ENCODE measurements around the gene NSRP1.
"Not testable (repeated sequence)": the region's sequence is repeated elsewhere in the genome, so short reads cannot be mapped to it uniquely, and the experiment has no call there.

NSRP1 gene

DNA sequence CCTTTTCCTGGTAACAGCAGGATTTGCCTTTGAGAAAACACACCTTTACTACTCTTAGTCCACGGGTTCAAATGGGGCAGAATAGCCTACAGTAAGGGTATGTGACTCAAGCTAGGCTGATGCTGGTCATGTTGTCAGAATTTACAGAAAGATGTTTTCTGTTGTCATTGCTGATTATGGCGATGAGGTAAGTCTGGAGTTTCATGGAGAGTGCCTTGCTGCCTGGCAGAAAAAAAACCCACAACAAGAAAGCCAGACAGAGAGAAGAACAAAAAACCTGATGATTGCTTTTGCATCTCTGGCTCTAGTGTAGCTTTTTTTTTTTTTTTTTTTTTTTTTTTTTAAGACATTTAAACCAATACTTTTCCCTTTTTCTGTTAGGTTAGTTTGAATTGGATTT, 71.0 kb downstream of the NSRP1 start:
- peaks cover 43% of the 10 kb centered on the region for H3K36me3 Mint-ChIP-seq (ENCODE audit: low read depth)
- H3K9me3 Mint-ChIP-seq: no peaks in the 10 kb centered on the region
- H3K27ac Mint-ChIP-seq: no peak overlapping the region
- no peak overlapping the region for H3K4me3 Mint-ChIP-seq
- peaks cover 15% of the 10 kb centered on the region for H3K4me1 Mint-ChIP-seq (ENCODE audit: low read depth)
- H3K27me3 Mint-ChIP-seq: no peaks in the 10 kb centered on the region

DNA sequence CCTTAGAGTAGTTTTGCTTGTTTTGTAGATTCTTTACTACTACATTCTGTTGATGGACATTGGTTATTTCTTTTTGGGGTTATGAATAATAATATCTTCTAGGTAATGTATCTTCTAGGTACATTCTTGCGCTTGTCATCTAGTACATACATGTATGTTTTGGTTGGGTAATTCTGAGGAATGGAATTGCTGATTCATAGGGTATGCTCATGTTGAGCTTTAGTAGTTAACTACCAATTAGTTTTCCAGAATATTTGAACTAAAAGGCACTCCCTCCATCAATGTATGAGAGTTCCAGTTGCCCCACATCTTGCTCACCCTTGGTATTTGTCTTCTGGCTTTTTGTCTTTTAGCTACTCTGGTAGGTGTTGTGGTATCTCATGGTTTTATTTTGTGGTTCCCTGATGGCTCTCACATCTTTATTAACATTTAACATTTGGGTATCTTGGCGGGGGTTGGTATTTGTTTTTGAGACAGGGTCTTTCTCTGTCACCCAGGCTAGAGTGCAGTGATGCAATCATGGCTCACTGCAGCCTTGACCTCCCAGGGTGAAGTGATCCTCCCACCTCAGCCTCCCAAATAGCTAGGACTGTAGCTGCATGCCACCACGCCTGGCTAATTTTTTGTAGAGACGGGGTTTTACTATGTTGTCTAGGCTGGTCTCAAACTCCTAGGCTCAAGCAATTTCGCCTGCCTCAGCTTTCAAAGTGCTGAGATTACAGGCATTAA, 71.8 kb downstream of the NSRP1 start:
- Mint-ChIP-seq H3K27ac (peak overlapping the region; percentile 42), H3K4me1 (ENCODE audit: low read depth) (peaks cover 15% of the 10 kb centered on the region), H3K9me3 (no peaks in the 10 kb centered on the region), H3K36me3 (ENCODE audit: low read depth) (peaks cover 38% of the 10 kb centered on the region), H3K4me3 (no peak overlapping the region), H3K27me3 (no peaks in the 10 kb centered on the region)

DNA sequence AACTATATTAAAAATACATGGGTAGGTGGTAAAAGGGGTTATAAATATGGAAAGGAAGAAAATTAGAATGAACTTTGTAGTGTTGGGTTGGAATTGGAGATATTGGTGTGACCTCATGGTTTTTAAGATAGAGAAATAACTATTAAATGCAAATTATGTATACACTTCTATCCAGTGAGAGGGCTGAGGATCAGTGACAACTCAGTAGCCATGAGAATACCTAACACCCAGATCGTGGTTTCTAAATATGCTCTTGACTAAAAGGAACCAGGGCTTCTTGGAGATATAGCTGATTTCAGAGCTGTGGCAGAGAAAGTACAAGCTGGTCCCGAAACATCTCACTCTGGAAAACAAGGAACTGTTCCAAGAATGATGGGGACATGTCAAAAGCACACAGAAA, 74.5 kb downstream of the NSRP1 start:
- Mint-ChIP-seq H3K4me1 (ENCODE audit: low read depth) (peaks cover 15% of the 10 kb centered on the region), H3K27me3 (no peaks in the 10 kb centered on the region), H3K9me3 (no peaks in the 10 kb centered on the region), H3K36me3 (ENCODE audit: low read depth) (peaks cover 13% of the 10 kb centered on the region), H3K27ac (no peak overlapping the region), H3K4me3 (no peak overlapping the region)

DNA sequence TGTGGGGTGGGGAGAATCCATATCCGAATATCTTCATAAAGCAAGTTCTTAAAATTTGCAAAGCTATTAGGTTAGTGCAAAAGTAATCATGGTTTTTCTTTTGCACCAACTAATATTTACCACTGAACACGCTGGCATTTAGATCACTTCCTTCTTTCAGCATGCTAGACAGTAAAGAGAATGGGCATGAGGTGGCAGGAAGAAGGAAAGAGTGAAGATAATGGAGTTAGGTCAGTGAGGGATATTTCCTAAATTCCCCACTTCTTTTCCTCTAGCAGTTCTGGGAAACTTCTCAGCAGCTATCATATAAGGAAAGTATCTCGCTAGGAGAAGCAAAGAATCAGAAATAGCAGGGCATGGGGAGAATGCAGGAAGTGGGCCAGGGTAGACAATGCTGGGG, 79.9 kb downstream of the NSRP1 start:
- Mint-ChIP-seq H3K9me3 (no peaks in the 10 kb centered on the region), H3K27ac (no peak overlapping the region), H3K4me3 (no peak overlapping the region), H3K27me3 (peaks cover 9% of the 10 kb centered on the region), H3K36me3 (ENCODE audit: low read depth) (no peaks in the 10 kb centered on the region), H3K4me1 (ENCODE audit: low read depth) (no peaks in the 10 kb centered on the region)

DNA sequence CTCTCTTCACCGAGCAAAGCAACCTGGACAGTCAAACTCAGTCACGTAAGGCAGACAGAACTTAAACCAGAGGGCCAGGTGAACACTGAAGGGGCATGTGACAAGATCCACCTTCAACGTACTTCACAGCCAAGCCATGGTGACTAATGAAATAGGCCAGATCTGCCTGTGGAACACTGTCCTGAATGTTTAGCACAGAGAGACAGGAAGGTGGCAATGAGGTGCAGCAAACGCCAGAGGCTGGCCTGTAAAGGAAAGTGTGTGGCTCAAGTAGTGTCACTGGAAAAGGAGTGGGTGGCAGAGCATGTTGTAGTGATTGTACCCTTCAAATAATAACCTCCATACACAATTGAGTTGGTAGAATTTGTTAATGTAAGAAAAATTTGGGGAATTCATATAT, 80.8 kb downstream of the NSRP1 start:
- Mint-ChIP-seq H3K9me3 (no peaks in the 10 kb centered on the region), H3K4me1 (ENCODE audit: low read depth) (no peaks in the 10 kb centered on the region), H3K27ac (no peak overlapping the region), H3K27me3 (peaks cover 9% of the 10 kb centered on the region), H3K36me3 (ENCODE audit: low read depth) (no peaks in the 10 kb centered on the region), H3K4me3 (no peak overlapping the region)

DNA sequence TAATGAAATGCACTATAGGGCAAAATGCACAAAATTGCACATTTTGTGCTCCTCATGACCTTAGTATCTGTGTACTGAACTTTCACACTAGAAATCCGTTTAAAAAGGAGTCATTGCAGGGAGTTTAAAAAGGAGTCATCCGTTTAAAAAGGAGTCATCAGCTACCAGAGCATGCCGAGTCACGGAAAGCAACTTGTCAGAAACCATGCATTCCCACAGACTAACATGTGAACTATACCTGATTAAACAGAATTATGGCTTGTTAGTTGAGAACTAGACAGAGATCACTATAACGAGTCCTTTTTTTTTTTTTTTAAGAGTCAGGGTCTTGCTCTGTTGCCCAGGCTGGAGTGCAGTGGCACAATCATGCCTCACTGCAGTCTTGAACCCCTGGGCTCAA, 83.0 kb downstream of the NSRP1 start:
- Mint-ChIP-seq H3K36me3 (ENCODE audit: low read depth) (no peaks in the 10 kb centered on the region), H3K27me3 (peaks cover 13% of the 10 kb centered on the region), H3K4me1 (ENCODE audit: low read depth) (peaks cover 3% of the 10 kb centered on the region), H3K4me3 (no peak overlapping the region), H3K27ac (no peak overlapping the region), H3K9me3 (no peaks in the 10 kb centered on the region)

DNA sequence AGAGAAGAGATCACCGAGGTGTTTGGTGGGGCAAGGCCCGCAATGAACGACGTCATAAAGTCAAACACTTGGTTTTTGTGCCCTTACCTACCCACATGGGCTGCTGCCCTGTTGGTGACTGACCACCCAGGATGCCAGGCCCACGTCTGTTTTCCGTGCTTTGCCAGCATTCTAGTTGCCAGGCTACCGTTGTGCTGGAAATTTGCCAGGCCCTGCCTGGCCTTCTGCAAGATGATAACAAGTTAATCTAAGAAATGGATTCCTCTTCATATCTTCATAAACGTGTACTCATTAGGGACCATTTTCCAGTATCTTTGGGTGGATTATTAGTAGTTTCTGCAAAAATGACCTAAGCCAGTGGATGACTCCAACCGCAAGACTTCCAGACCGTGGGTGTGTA, 83.5 kb downstream of the NSRP1 start:
- H3K4me3 Mint-ChIP-seq: no peak overlapping the region
- H3K36me3 Mint-ChIP-seq (ENCODE audit: low read depth): no peaks in the 10 kb centered on the region
- no peak overlapping the region for H3K27ac Mint-ChIP-seq
- no peaks in the 10 kb centered on the region for H3K9me3 Mint-ChIP-seq
- peaks cover 3% of the 10 kb centered on the region for H3K4me1 Mint-ChIP-seq (ENCODE audit: low read depth)
- peaks cover 13% of the 10 kb centered on the region for H3K27me3 Mint-ChIP-seq

DNA sequence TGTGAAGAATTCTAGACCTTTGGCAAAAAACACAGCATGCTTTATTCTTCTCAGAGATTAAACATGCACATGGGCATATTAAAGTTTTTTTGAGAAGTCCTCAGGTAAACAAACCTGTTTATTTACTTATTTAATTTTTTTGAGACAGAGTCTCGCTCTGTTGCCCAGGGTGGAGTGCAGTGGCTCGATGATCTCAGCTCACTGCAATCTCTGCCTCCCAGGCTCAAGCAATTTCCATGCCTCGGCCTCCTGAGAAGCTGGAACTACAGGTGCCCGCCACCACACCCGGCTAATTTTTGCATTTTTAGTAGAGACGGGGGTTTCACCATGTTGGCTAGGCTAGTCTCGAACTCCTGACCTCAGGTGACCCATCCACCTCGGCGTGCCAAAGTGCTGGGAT, 84.0 kb downstream of the NSRP1 start:
- H3K36me3 Mint-ChIP-seq (ENCODE audit: low read depth); H3K9me3 Mint-ChIP-seq; H3K27ac Mint-ChIP-seq; H3K4me3 Mint-ChIP-seq; H3K4me1 Mint-ChIP-seq (ENCODE audit: low read depth): not testable (repeated sequence)
- H3K27me3 Mint-ChIP-seq: peaks cover 13% of the 10 kb centered on the region

DNA sequence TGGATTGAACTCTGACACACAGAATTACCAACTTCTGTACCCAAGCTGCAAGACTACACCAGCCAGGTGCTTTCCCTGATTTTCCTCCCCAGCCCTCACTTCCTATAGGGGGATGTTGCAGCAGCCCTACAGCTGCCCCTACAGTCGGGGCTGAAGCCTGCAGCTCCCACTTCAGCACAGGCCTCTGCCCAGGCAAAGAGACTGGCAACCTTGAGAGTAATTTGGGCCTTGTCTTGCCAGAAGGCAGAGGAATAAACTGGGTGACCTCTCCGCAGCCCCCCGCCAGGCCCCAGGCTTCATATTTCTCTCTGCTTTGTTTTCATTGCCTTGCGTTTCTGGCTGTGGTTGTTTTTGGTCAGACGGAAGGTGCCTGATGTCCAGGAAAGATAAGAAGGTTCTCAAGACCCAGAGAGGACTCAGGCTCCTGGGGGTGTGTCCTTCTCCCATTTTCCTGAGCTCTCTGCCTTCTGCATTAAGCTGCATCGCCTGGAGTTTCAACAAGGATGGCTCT, 86.9 kb downstream of the NSRP1 start:
- Mint-ChIP-seq H3K36me3 (ENCODE audit: low read depth) (no peaks in the 10 kb centered on the region), H3K4me3 (no peak overlapping the region), H3K27ac (no peak overlapping the region), H3K27me3 (peaks cover 25% of the 10 kb centered on the region), H3K4me1 (ENCODE audit: low read depth) (peaks cover 11% of the 10 kb centered on the region), H3K9me3 (no peaks in the 10 kb centered on the region)

DNA sequence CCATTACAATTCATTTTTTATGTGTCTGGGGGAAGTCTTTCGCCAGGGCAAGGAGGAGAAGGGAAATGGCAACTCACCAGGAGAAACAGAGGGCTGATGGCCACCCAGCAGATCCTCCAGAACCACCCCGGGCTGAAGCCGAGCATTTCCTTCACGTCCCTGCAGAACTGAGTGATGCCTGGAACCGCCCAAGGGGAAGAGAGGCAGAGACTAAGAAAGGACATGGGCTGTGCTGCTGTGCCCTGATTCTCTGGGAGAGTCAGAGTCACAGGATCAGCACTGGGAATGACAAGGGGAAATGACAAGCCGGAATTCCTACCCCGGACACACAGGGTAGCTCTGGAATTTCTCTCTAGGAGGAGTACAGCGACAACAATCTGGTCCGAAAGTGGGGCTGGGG, 91.0 kb downstream of the NSRP1 start:
- Mint-ChIP-seq H3K9me3 (no peaks in the 10 kb centered on the region), H3K4me1 (ENCODE audit: low read depth) (peaks cover 12% of the 10 kb centered on the region), H3K27me3 (peaks cover 16% of the 10 kb centered on the region), H3K4me3 (no peak overlapping the region), H3K27ac (no peak overlapping the region), H3K36me3 (ENCODE audit: low read depth) (no peaks in the 10 kb centered on the region)

DNA sequence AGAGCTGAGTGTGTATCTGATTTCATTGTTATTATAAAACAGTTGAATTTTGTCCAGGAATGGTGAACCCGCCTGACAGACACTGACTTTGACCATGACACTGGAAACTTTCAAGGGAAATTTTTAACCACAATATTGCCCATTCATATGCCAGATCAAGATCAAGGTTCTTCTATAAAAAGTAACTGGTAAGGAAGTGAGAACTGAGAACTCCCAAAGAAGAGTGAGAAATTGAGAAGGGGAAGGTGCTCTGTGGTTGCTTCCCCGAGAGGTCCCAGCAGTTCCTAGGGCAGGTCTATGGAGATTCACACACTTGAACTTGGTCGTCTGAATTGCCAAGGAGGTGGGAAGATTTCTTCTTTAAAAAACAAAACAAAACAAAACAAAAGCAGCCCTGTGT, 91.6 kb downstream of the NSRP1 start:
- H3K27me3 Mint-ChIP-seq: peaks cover 14% of the 10 kb centered on the region

DNA sequence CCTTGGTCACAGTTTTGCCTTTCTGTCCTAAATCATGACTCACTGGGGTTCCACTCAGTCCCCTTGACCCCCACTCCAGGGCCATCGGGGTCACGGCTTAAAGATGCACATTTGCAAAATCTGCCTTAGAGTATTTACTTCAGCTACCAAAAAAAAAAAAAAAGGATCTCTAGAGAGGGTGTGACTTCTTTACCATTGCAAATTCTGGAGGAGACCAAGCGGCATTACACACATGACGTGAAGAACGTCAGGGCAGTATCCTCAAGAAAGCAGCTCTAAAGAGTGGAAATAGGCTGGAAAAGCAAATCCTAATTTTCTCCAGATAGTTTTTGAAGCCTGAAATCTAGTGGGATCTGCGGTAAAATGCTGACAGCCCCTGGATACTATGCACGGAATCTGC, 93.3 kb downstream of the NSRP1 start:
- Mint-ChIP-seq H3K36me3 (ENCODE audit: low read depth) (no peaks in the 10 kb centered on the region), H3K27me3 (peaks cover 13% of the 10 kb centered on the region), H3K9me3 (no peaks in the 10 kb centered on the region), H3K4me1 (ENCODE audit: low read depth) (peaks cover 10% of the 10 kb centered on the region), H3K4me3 (no peak overlapping the region), H3K27ac (no peak overlapping the region)

More for the DNA sequence above, 91.6 kb downstream of the NSRP1 start:
- Mint-ChIP-seq H3K9me3 (no peaks in the 10 kb centered on the region), H3K4me3 (no peak overlapping the region), H3K27ac (no peak overlapping the region), H3K36me3 (ENCODE audit: low read depth) (no peaks in the 10 kb centered on the region), H3K4me1 (ENCODE audit: low read depth) (peaks cover 11% of the 10 kb centered on the region)

DNA sequence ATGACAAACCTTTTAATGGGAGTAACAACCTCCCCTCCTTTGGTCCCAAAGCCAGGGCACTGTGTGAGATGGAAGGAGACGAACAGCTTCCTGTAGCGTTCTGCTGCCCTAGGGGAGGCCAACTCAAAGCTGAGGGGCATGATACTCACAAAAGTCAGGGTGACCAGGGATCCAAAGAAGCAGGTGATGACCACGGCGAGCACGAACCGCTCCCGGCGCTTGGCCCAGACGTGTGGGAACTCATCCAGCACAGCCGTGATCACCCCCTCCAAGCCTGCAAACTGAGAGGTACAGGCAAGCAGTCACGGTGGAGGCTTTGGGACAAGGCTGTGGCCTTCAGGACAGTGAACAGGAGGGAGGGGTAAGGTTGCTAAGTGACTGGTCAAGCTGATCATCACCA, 93.8 kb downstream of the NSRP1 start:
- Mint-ChIP-seq H3K4me1 (ENCODE audit: low read depth) (peaks cover 10% of the 10 kb centered on the region), H3K4me3 (no peak overlapping the region), H3K9me3 (no peaks in the 10 kb centered on the region), H3K36me3 (ENCODE audit: low read depth) (no peaks in the 10 kb centered on the region), H3K27ac (no peak overlapping the region), H3K27me3 (peaks cover 13% of the 10 kb centered on the region)

DNA sequence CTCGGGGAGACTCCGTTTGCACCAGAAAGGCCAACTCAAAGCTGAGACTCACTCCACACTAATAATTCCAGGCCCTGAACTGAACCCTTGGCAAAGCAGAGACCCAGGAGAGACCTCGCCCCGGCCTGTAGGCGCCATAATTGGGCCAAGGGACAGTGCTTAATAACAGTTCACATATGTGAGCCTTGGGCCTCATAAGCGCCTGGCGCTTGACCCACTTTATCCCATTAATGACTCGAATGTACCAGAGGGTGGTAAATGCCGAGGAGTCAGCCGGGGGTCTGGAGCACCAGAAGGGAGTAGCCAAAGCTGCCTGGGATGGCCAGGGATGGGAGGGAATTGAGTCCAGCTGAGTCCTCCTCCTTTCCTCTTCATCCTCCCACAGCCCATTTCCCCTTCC, 94.3 kb downstream of the NSRP1 start:
- no peaks in the 10 kb centered on the region for H3K36me3 Mint-ChIP-seq (ENCODE audit: low read depth)
- H3K27ac Mint-ChIP-seq: no peak overlapping the region
- peaks cover 10% of the 10 kb centered on the region for H3K4me1 Mint-ChIP-seq (ENCODE audit: low read depth)
- H3K9me3 Mint-ChIP-seq: no peaks in the 10 kb centered on the region
- peaks cover 13% of the 10 kb centered on the region for H3K27me3 Mint-ChIP-seq
- no peak overlapping the region for H3K4me3 Mint-ChIP-seq

DNA sequence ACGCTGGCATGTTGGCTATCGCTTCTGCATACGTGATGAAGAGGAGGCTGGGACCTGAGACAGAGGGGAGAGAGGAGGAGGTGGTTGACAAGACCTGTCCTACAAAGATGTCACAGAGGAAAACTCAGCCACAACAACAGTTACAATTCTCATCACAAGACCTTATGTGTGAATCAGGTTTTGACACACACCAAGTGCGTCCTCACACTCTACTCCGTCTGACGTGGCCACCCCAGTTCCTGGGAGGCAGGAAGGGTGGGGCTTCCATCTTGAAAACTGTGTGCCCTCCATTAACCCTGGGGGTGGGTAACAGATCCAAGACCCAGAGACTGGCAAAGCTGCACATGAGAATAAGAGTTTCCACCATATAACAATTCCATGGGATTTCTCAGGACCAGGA, 94.8 kb downstream of the NSRP1 start:
- H3K27ac Mint-ChIP-seq: no peak overlapping the region
- H3K4me1 Mint-ChIP-seq (ENCODE audit: low read depth): peaks cover 10% of the 10 kb centered on the region
- no peaks in the 10 kb centered on the region for H3K9me3 Mint-ChIP-seq
- H3K27me3 Mint-ChIP-seq: peaks cover 9% of the 10 kb centered on the region
- H3K36me3 Mint-ChIP-seq (ENCODE audit: low read depth): no peaks in the 10 kb centered on the region
- H3K4me3 Mint-ChIP-seq: no peak overlapping the region

DNA sequence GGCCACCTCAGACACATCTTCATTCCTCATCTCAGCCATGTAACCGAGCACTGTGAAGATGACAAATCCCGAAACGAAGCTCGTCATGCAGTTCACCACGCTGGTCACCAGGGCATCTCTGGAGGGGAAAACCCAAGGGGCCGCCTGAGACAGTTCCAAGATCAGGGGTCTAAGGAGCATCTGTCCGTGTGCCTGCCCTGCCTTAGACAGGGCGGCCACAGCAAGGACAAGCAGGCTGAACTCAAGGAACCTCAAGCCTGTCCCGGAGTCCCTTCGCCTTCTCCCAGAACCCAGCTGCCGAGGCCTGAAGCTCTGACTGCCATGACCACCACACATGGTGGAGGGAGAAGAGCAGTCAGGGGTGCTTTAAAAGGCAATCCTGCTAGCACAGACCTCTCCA, 96.1 kb downstream of the NSRP1 start:
- H3K36me3 Mint-ChIP-seq (ENCODE audit: low read depth): no peaks in the 10 kb centered on the region
- H3K4me3 Mint-ChIP-seq: no peak overlapping the region
- peaks cover 7% of the 10 kb centered on the region for H3K27me3 Mint-ChIP-seq
- no peaks in the 10 kb centered on the region for H3K9me3 Mint-ChIP-seq
- peaks cover 9% of the 10 kb centered on the region for H3K4me1 Mint-ChIP-seq (ENCODE audit: low read depth)
- no peak overlapping the region for H3K27ac Mint-ChIP-seq

All from stimulated activated naive CD8-positive, alpha-beta T cell treated with anti-CD3 and anti-CD28 coated beads, Interleukin-15, Interleukin-2, amounts not matched to agents 100 ng/mL and 50 ng/mL, for 24 hours (primary cell).